ENCODE results near the gene SEMA7A.
A peak's percentile ranks its signal among the peaks of the same experiment; 100 is the strongest.

The SEMA7A gene

DNA sequence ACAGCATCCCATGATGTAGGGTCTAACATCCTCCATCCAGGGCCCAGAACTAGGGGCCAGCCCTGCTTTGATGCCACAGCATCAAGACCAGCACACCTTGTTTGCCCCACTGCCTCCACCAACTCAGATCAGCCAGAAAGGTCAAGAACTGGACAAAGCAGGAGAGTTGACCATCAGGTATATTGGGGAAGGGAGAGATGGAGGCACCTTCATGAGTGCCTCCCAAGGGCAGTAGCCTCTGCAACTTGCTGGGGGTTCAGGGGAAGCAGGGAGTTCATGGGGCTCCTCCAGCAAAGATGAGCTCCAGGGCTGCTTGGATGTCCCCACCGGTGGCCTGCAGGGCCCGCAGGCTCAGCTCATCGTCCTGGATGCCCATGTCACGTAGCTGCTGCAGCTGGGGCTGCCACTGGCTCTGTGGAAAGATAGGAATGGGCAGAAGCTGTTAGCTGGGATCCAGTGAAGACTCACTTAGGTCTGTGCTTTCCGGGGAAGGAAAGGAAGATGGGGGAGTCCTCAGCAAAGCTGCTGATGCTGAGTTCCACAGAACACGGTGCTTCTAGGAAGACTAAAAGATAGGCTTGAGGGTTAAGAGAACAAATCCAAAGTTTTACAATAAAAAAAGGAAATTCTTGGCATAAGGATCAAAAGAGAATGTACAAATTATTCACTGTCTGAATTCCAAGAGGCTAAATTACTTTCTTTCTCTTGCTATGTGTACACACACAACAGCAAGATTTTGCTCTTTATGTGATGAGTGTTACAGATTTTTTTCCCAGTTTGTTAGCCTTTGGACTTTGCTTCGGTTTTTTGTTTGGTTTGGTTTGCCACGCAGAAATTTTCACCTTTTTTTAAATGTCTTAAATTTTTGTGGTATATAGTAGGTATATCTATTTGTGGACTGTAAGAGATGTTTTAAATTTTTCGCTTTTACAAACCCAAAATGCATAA lies 12.3 kb upstream of the SEMA7A start:
- TF ChIP-seq JUND (IDR thresholded peaks at IDR 0.05; ENCODE audit: low read depth): no peak
- DNase-seq (ENCODE audit: low read depth in 1 of 2, low spot score in 1 of 2): no peak
- in situ Hi-C loops (cut with HindIII; ENCODE audit: low pct_unique_long_range_greater_than_20kb, low sequenced_read_pairs): no loop called here

DNA sequence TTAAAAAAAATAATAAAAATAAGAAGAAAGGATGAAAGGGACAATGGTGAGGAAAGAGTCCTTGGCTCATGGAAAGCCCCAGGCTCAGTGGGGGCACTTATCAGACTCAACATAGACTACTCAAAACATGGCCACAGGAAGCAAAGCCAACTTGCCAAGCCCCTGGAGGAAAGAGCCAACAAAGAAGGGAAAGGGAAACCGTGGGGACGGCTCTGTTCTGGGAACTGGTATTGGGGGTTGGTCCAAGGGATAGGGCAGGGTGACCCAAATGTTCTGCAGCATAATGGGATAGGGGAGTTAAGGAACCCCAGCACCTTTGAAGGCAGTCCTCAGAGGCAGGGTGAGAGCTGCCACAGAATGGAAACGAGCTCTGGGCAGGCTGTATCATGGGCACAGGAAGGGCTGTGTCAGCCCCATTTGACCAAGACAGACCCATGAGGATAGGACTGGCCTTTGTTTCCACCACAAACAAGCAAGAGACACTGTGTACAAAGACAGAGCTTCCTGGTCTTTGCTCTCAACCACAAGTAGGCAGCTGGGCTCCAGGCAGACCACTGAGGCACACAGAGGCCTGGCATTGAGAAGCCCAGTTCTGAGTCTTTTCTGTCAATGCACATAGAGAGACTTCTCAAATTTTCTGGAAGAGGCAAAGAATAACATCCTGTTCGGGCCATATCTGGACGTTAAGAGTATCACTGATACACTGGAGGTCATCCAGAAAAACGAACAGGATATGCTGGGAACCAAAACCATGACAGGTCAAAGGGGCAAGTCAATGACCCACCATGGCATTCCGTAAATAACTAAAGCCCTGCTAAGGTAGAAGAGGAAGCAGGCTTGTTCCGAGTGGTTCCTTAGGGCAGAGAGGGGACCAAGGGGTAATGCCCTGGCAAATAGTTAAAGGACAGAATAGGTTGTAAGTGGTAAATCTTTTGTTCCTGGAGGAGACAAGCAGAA lies 10.6 kb upstream of the SEMA7A start:
- no peak for TF ChIP-seq JUND (IDR thresholded peaks at IDR 0.05; ENCODE audit: low read depth)
- in situ Hi-C loops (cut with HindIII; ENCODE audit: low pct_unique_long_range_greater_than_20kb, low sequenced_read_pairs): no loop called here

DNA sequence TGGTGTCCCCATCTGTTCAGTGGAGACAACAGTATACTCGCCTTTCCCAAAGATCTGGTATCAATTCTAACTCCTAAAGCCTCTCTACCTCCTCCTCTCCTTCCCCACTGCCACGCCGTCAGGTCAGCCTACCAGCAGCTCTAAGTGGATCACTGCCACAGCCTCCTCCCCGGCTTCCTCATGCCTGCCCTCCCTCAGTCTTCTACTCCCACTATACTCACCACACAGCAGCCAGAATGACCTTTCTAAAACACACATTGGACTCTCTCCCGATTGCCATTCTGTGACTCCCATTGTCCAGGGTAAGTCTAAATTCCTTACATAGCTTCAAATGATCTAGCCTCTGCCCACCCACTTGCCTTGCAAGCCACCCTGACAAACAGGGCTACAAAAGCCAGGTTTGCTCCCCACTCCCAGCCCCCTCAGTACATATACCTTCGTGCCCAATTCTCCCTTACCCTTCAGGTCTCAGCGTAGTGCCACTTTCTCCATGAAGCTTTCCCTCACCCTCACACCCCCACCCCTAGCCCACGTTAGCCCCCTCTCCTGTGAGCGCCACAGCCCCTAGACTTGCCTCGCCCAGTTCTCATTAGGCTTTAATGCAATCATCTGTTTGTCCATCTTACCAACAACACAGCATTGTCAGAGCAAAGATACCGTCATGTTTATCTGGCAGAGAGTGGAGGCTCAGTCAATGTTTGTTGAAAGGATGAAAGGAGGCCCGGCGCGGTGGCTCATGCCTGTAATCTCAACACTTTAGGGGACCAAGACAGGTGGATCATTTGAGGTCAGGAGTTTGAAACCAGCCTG lies 9.5 kb upstream of the SEMA7A start:
- TF ChIP-seq JUND (IDR thresholded peaks at IDR 0.05; ENCODE audit: low read depth): no peak
- in situ Hi-C loops (cut with HindIII; ENCODE audit: low pct_unique_long_range_greater_than_20kb, low sequenced_read_pairs): no loop called here

More for the DNA sequence above, 10.6 kb upstream of the SEMA7A start:
- DNase-seq (ENCODE audit: low read depth in 1 of 2, low spot score in 1 of 2): no peak

DNA sequence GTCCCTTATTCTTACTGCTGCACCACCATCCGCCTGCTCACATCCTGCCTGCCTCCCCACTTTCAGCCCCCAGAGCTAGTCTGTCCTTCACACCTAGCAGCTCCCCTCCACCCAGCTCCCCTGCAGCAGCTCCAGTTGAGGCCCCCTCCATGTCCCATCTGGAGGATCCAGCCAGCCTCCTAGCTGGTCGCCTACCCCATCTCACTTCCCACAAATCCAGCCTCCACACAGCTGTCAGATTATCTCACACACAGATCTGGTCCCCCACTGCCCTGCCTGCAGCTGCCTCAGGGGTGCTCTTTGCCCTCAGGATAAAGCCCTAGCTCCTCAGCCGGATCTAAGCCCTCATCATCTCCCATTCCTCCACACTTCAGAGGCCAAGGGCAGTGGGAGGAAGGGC lies 8.8 kb upstream of the SEMA7A start:
- in situ Hi-C loops (cut with HindIII; ENCODE audit: low pct_unique_long_range_greater_than_20kb, low sequenced_read_pairs): no loop called here
- DNase-seq (ENCODE audit: low read depth in 1 of 2, low spot score in 1 of 2): no peak
- no peak for TF ChIP-seq JUND (IDR thresholded peaks at IDR 0.05; ENCODE audit: low read depth)

More for the DNA sequence above, 9.5 kb upstream of the SEMA7A start:
- no peak for DNase-seq (ENCODE audit: low read depth in 1 of 2, low spot score in 1 of 2)

DNA sequence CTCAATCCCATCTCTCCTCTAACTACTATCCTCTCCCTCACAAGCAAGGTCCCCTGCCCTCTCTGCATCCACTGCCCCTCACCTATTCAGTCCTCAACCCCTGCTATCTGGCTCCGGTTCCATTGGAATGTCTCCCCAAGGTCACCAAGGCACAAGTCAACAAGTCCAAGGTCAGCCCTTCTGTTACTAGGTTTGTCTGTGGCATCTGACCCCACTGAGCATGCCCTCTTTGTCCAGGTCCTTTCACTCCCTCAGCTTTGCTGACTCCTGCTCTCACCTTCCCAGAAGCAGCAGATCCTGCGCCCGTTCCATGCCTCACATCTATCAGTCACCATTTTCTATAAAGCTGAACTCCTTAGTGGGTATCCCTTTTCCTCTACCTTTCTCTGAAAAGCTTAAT lies 8.3 kb upstream of the SEMA7A start:
- DNase-seq (ENCODE audit: low read depth in 1 of 2, low spot score in 1 of 2): no peak
- in situ Hi-C loops (cut with HindIII; ENCODE audit: low pct_unique_long_range_greater_than_20kb, low sequenced_read_pairs): no loop called here
- no peak for TF ChIP-seq JUND (IDR thresholded peaks at IDR 0.05; ENCODE audit: low read depth)

DNA sequence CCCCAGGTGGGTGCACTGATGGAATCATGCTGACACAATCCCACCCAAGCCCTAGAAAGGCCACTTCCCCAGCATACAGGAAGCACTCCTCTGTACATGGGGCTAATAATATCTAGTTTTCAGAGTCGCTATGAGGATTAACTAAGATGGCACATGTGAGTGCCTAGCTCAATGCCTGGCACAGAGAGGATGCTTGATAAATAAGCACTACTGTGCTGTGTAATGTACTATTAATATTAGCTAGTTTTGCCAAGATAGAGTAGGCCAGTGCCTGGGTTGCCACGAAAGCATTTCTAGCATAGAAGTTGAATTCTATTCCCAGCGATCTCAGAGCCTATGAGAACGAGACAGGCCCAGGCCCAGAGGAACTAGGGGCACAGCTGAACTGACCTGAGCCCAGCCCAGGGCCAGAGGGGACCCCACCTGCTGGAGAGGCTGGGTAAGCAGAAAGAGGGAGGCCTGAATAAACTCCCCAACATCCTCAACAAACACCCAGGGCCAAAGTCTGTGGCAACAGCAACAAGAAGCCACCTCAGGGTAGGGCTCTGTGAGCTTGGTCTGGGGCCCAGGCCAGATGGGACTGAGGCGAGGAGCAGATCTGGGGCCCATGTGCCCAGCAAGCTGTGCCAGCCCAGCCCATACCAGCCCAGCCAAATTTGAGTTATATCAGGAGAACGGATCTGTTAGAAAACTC lies 7.6 kb upstream of the SEMA7A start:
- no peak for DNase-seq (ENCODE audit: low read depth in 1 of 2, low spot score in 1 of 2)
- in situ Hi-C loops (cut with HindIII; ENCODE audit: low pct_unique_long_range_greater_than_20kb, low sequenced_read_pairs): no loop called here

DNA sequence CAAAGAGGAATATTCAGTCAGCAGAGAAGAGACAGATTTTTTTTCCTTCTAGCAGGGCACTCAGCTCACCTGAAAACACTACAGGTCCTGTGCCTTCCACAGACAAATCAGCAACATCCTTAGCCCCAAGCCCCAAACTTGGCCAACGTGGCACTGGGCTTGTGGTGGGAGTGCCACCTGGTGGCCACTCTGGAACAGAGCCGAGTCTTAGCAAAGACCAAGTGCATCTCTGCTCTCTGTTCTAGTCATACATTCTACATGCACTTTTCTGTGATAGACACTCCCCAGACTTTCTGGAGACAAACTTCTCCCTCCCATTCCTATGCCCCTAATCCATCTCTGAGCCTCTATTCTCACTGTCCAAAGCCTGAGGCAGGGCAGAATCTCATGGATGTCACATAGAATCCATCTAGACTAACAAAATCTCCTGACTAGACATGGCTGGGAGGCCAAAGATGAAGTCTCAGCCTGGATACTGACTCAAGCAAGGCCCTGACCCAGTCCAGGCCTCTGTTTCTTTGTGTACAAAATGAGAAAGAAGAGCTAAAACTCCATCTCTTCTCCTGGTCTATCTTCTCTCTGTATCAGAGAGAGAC lies 5.1 kb upstream of the SEMA7A start:
- TF ChIP-seq JUND (IDR thresholded peaks at IDR 0.05; ENCODE audit: low read depth): no peak
- in situ Hi-C loops (cut with HindIII; ENCODE audit: low pct_unique_long_range_greater_than_20kb, low sequenced_read_pairs): no loop called here
- peak; percentile 66 to 86 for DNase-seq (ENCODE audit: low read depth in 1 of 2, low spot score in 1 of 2)

More for the DNA sequence above, 7.6 kb upstream of the SEMA7A start:
- TF ChIP-seq JUND (IDR thresholded peaks at IDR 0.05; ENCODE audit: low read depth): no peak

DNA sequence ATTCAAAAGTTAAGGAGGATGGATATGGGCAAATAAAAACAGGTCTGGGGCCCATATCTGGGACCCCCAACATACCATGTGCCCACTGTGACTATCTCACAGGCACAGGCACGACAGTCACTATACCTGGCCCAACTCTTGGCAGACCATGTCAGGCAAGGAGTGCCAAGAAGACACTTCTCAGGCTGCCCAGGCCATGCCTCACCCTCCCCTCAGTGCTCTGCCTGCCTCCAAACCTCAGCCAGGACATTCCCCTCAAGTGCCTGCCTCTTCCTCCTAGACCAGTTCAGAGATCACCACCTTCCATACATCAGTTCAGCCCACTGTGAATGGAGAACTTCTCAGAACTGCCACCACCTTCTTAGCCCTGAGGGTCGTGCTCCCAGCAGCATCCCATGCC lies 4.4 kb upstream of the SEMA7A start:
- in situ Hi-C loops (cut with HindIII; ENCODE audit: low pct_unique_long_range_greater_than_20kb, low sequenced_read_pairs): no loop called here
- TF ChIP-seq JUND (IDR thresholded peaks at IDR 0.05; ENCODE audit: low read depth): no peak
- DNase-seq (ENCODE audit: low read depth in 1 of 2, low spot score in 1 of 2): no peak

DNA sequence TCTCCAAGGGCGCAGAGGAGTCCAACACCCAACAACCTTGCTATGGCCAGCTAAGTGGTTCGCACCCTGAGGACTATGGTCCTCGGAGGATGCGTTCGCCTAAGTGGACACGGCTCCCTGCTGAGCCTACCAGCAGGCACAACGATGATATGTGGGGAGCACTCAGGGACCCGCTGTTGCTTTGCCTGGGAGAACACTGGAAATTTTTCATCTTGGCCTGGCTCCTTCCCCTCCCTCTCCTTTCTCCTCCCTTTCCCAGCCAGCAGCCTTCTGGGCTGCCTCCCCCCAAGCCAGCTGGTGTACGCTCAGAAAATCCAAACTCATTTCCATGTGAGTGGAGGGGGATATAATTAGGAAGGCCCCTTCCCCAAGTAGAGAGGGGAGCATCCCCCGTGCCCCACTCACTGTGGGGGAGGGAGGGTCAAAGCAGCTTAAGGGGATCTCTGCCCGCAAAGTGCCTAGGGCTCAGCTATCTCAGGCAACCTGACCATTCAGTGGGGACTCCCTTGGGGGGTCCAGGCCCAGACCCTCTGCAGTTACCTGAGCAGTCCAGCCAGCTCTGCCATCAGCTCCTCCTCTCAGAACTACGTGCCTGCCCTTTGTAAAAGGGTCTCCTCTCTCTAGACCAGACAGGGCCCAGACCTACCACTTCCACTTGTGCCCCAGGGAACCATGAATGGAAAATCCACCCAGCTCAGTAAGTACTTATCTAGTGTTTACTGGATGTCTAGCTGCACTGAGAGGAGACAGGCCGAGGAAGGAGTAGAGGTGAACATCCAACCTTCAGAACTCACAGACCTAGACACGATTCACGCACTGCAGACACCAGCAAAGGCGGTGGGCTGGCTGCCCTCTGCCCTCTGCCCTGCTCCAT lies 742 bp upstream of the SEMA7A start:
- no peak for TF ChIP-seq JUND (IDR thresholded peaks at IDR 0.05; ENCODE audit: low read depth)
- in situ Hi-C loops (cut with HindIII; ENCODE audit: low pct_unique_long_range_greater_than_20kb, low sequenced_read_pairs): no loop called here
- DNase-seq (ENCODE audit: low read depth in 1 of 2, low spot score in 1 of 2): no peak

DNA sequence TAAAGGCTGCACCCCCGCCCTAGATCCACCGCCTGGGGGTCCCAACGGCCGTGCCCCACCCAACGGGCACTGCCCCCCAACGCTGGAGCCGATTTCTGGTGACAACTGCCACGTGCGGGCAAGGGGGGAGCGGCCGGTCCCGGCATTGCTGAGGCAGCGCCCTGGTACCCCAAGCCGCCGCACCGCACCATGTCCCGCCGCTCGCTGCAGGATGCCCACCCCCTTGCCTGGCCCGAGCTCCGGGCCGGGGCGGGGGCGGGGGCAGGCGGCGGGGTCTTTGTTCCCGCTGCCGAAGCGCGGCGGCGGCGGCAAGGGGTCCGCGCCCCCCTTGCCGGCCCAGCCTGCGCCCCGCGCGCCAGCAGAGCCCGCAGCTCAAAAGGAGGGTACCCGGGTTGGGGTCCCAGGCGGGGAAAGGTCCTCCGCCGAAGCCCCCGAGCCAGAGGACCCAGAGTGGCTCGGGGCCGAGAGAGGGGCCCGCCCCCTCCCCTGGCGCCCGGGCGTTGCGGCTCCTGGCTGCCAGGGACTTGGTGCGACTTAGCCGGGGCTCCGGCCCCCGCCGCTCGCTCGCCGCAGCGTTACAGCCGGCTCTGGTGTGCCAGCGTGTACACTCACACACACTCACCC lies 678 bp downstream of the SEMA7A start:
- in situ Hi-C loops (cut with HindIII; ENCODE audit: low pct_unique_long_range_greater_than_20kb, low sequenced_read_pairs): no loop called here
- TF ChIP-seq JUND (IDR thresholded peaks at IDR 0.05; ENCODE audit: low read depth): no peak
- DNase-seq (ENCODE audit: low read depth in 1 of 2, low spot score in 1 of 2): no peak
